Spleen (tissue), 11 donors: ENCODE data around the gene AKR1A1. TPM values are rescaled to one million over a fixed set of nuclear protein-coding genes. Genes with fewer than 3 reads are reported as not detected.

Experiments used
- DNase-seq: peaks from one replicate; pipeline ENCODE4 v3.0.0-alpha.2; 2020
- H3K27ac ChIP-seq, 8 donors: fragments of 200-600 bp; sonication (generic) in 7 of 8; 1 replicate in 4 of 8; 2 replicates in 4 of 8; pipeline versions ENCODE4 v1.5.0 to v1.8.0; 2016 to 2021; ENCODE audit warnings: inconsistent platforms in 4 of 8, mild to moderate bottlenecking in 4 of 8, moderate library complexity in 1 of 8
- H3K27me3 ChIP-seq, 7 donors: fragments of 200-600 bp; sonication (generic) in 6 of 7; replicated peaks in 1 of 7; 1 replicate in 4 of 7; 2 replicates in 3 of 7; pipeline versions ENCODE4 v1.5.0 to v1.8.0; 2016 to 2021; ENCODE audit warnings: inconsistent platforms in 3 of 7, mild to moderate bottlenecking in 1 of 7
- H3K36me3 ChIP-seq, 6 donors: fragments of 200-600 bp; sonication (generic) in 5 of 6; 1 replicate in 4 of 6; 2 replicates in 2 of 6; pipeline versions ENCODE4 v1.5.0 to v1.8.0; 2016 to 2021; ENCODE audit warnings: inconsistent platforms in 2 of 6
- H3K4me1 ChIP-seq, 6 donors: fragments of 200-600 bp; sonication (generic) in 5 of 6; 1 replicate in 3 of 6; 2 replicates in 3 of 6; pipeline versions ENCODE4 v1.5.0 to v1.8.0; 2016 to 2021; ENCODE audit warnings: inconsistent platforms in 3 of 6
- H3K4me3 ChIP-seq, 8 donors: fragments of 200-600 bp; sonication (generic) in 7 of 8; 1 replicate in 4 of 8; 2 replicates in 4 of 8; pipeline versions ENCODE4 v1.5.0 to v1.8.0; 2016 to 2021; ENCODE audit warnings: inconsistent platforms in 4 of 8, mild to moderate bottlenecking in 4 of 8, moderate library complexity in 2 of 8
- H3K9me3 ChIP-seq, 8 donors: fragments of 200-600 bp; sonication (generic) in 7 of 8; 1 replicate in 4 of 8; 2 replicates in 4 of 8; pipeline versions ENCODE4 v1.5.0 to v1.8.0; 2016 to 2021; ENCODE audit warnings: inconsistent platforms in 4 of 8
- POLR2A ChIP-seq, 3 donors: fragments of 450-650 bp; IDR thresholded peaks; one replicate each; pipeline ENCODE4 v1.5.1; 2017; ENCODE audit warnings: antibody characterized with exemption in 3 of 3, mild to moderate bottlenecking in 1 of 3
- POLR2AphosphoS5 ChIP-seq, 3 donors: sonication (generic); formaldehyde crosslinking; IDR thresholded peaks; one replicate each; pipeline ENCODE4 v1.5.1; 2017; ENCODE audit warnings: antibody characterized with exemption in 3 of 3
- WGBS, 5 donors: extraction: QIAGEN DNeasy Blood & Tissue Kit in 3 of 5; methylation state at CpG; one replicate each; pipeline versions ENCODE4 v1.1.5 to v1.1.7; 2013 to 2018; 5-methylcytosine and 5-hydroxymethylcytosine counted together
- intact Hi-C: fragments of 100-400 bp; cut with DNase I; formaldehyde crosslinking; loops from one replicate; pipeline ENCODE4 v1.15.0; 2023; ENCODE audit warnings: low total_unique reads
- polyA plus RNA-seq, 3 donors: library from polyadenylated mRNA; stranded (reverse); fragments of 200-250 nt; gene quantifications; one replicate each; pipeline ENCODE4 v1.2.1, GENCODE V29; 2013
- total RNA-seq, 7 donors: library from RNA; depleted of rRNA in 3 of 7; stranded (reverse); fragments of >200 nt in 3 of 7; fragmentation: NEBNext Ultra II Directional in 4 of 7; extraction: Animal tissue kit (Norgen Biotek cat#: 25700) in 4 of 7; gene quantifications; one replicate each; pipeline versions ENCODE4 v1.1.0 to v1.2.1, GENCODE V29; 2016 to 2021
- TF ChIP-seq, protein P1 (sequence below), 11 experiments: fragments of 200-600 bp in 7 of 11; fragments of 450-650 bp in 4 of 11; sonication (generic) in 4 of 11; IDR thresholded peaks in 8 of 11; conservative IDR thresholded peaks in 3 of 11; 1 replicate in 7 of 11; 2 replicates in 4 of 11; pipeline versions ENCODE4 v1.4.0 to v1.8.0; 2016 to 2021; ENCODE audit warnings: antibody characterized with exemption in 11 of 11, inconsistent platforms in 4 of 11, mild to moderate bottlenecking in 1 of 11
- donor health status: healthy with polysubstance abuse.
- donor health status: DM: no; HTN: no; CAD: no; lungs with moderate emphysema.
- donor health status: DM: no; HTN: no; CAD: no.
- donor health status: Bipolar disorder and iron deficiency.
- donor health status: healthy.
- donor health status: DM: no; HTN: no; CAD: no.
- donor health status: DM: yes; HTN: yes; CAD: no.

AKR1A1 gene
- total and polyA plus RNA-seq, 10 donors: 68.8 to 150 (median 130) TPM

DNA sequence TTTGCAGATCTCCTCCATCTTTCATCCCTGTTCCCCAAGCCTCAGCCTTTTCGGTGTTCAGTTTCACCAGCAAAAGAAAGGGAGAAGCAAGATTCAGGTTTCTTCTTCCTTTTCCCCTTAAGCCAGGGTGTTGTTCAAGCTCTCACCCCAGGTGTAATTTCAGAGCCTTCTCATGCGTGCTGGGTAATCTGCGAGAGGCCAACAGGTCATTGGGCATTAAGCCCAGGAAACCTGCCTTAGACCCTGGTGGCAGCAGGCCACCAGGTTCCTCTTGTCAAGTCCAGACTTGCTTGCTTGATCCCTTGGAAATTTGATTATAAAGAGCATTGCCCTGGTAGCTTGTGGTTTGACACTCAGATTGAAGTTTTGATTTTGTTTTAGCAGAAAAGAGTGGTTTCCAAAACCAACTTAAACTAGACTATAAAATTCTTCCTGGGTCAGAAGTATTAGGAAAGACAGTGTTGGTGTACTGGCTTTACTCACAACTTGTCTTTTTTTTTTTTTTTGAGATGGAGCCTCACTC is 6.9 kb downstream of the AKR1A1 start:
- Histone ChIP-seq H3K27me3 (no peaks in the 10 kb centered on the region), H3K27ac (no peak overlapping the region), H3K4me3 (no peak overlapping the region), H3K4me1 (peaks cover 1 to 20% (median 7%) of the 10 kb centered on the region in 6 donors), H3K9me3 (no peaks in the 10 kb centered on the region), H3K36me3 (peaks cover 0 to 91% (median 20%) of the 10 kb centered on the region in 6 donors)
- 73 to 88% (median 78%) methylated on average over 3 of the region's 3 CpGs for WGBS, 5 donors
- intact Hi-C loops: no loop called here
- DNase-seq: no peak
- TF ChIP-seq POLR2A (IDR thresholded peaks at IDR 0.05) (no peak), POLR2AphosphoS5 (IDR thresholded peaks at IDR 0.05) (no peak)
- TF ChIP-seq, protein P1, sequence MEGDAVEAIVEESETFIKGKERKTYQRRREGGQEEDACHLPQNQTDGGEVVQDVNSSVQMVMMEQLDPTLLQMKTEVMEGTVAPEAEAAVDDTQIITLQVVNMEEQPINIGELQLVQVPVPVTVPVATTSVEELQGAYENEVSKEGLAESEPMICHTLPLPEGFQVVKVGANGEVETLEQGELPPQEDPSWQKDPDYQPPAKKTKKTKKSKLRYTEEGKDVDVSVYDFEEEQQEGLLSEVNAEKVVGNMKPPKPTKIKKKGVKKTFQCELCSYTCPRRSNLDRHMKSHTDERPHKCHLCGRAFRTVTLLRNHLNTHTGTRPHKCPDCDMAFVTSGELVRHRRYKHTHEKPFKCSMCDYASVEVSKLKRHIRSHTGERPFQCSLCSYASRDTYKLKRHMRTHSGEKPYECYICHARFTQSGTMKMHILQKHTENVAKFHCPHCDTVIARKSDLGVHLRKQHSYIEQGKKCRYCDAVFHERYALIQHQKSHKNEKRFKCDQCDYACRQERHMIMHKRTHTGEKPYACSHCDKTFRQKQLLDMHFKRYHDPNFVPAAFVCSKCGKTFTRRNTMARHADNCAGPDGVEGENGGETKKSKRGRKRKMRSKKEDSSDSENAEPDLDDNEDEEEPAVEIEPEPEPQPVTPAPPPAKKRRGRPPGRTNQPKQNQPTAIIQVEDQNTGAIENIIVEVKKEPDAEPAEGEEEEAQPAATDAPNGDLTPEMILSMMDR (IDR thresholded peaks at IDR 0.05 in 8 of 11, conservative IDR thresholded peaks at IDR 0.05 in 3 of 11): no peak

- WGBS, 5 donors: 82 to 94% (median 91%) methylated on average over 2 of the region's 2 CpGs
- Histone ChIP-seq H3K27ac (no peak overlapping the region), H3K9me3 (no peaks in the 10 kb centered on the region), H3K4me3 (no peak overlapping the region), H3K36me3 (peaks cover 0 to 99% (median 52%) of the 10 kb centered on the region in 6 donors), H3K4me1 (peaks cover 0 to 9% (median 2%) of the 10 kb centered on the region in 6 donors), H3K27me3 (no peaks in the 10 kb centered on the region)
- intact Hi-C loops: no loop called here
- TF ChIP-seq POLR2AphosphoS5 (IDR thresholded peaks at IDR 0.05) (no peak), POLR2A (IDR thresholded peaks at IDR 0.05) (no peak)
- TF ChIP-seq, protein P1 (IDR thresholded peaks at IDR 0.05 in 8 of 11, conservative IDR thresholded peaks at IDR 0.05 in 3 of 11): no peak
- no peak for DNase-seq
Observed at GRCh38 chr1:45563843-45564242, 13.2 kb downstream of the AKR1A1 start.

GRCh38 chr1:45566722-45567121 is 16.1 kb downstream of the AKR1A1 start:
- Histone ChIP-seq H3K4me1 (peaks cover 0 to 14% (median 4%) of the 10 kb centered on the region in 6 donors), H3K27me3 (no peaks in the 10 kb centered on the region), H3K36me3 (peaks cover 0 to 93% (median 63%) of the 10 kb centered on the region in 6 donors), H3K4me3 (no peak overlapping the region), H3K27ac (peak overlapping the region in 1 of 8 donors; percentile 29), H3K9me3 (no peaks in the 10 kb centered on the region)
- intact Hi-C loops: no loop called here
- peak; percentile 25 to 43 (median 31) for TF ChIP-seq POLR2AphosphoS5 (IDR thresholded peaks at IDR 0.05)
- no peak for TF ChIP-seq POLR2A (IDR thresholded peaks at IDR 0.05)
- DNase-seq: no peak
- WGBS, 5 donors: 40 to 57% (median 44%) methylated on average over 5 of the region's 5 CpGs

GRCh38 chr1:45567911-45568310 is 17.3 kb downstream of the AKR1A1 start:
- Histone ChIP-seq H3K36me3 (peaks cover 0 to 81% (median 53%) of the 10 kb centered on the region in 6 donors), H3K4me1 (peaks cover 0 to 14% (median 4%) of the 10 kb centered on the region in 6 donors), H3K27me3 (no peaks in the 10 kb centered on the region), H3K4me3 (no peak overlapping the region), H3K9me3 (no peaks in the 10 kb centered on the region), H3K27ac (no peak overlapping the region)
- intact Hi-C loops: no loop called here
- DNase-seq: no peak
- TF ChIP-seq, protein P1 (IDR thresholded peaks at IDR 0.05 in 8 of 11, conservative IDR thresholded peaks at IDR 0.05 in 3 of 11): no peak
- no peak for TF ChIP-seq POLR2A (IDR thresholded peaks at IDR 0.05)
- TF ChIP-seq POLR2AphosphoS5 (IDR thresholded peaks at IDR 0.05): no peak
- 88 to 95% (median 90%) methylated on average over 7 of the region's 7 CpGs for WGBS, 5 donors
